GM19328 (cell line): Measurements from ENCODE around the gene PCBD2.
"Not testable (repeated sequence)": the region's sequence is repeated elsewhere in the genome, so short reads cannot be mapped to it uniquely, and the experiment has no call there.

Experiments used
- ATAC-seq: cut with Tn5 transposase; IDR thresholded peaks from one replicate; pipeline ENCODE4 v1.9.1; 2021; ENCODE audit warnings: mild to moderate bottlenecking, moderate library complexity; ENCODE audit not compliant: unreplicated experiment

The PCBD2 gene

DNA sequence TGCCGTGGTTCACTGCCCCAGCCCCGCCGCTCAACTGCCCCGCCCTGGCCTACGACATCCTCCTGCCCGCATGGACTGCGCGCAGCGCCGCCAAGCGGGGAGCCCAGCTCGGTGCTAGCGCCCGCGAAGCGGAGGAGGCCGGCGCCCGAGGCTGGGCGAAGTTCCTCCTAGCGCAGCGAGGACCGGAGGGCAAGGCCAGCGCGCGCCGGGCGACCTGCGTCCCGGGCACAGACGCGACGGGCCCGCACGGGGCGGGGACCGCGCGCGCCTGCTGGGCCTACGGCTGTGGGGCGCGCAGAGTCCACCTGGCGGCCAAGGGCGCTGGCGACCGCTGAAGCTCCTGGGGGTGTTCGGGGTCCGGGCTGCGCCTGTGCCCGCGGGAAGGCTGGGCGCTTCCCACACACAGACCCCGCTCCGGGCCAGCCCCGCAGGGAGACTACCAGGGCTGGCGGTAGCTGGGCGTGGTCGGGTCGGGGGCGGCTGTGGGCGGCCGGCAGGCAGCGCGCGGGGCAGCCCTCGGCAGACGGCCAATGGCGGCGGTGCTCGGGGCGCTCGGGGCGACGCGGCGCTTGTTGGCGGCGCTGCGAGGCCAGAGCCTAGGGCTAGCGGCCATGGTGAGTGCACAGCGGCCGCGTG lies at the start of gene PCBD2:
PCBD2 (plus strand) TSS at position 522 of the 636 bp plus-strand sequence; CDS start at position 531, 9 bp downstream.
- peak; percentile 81 for ATAC-seq

DNA sequence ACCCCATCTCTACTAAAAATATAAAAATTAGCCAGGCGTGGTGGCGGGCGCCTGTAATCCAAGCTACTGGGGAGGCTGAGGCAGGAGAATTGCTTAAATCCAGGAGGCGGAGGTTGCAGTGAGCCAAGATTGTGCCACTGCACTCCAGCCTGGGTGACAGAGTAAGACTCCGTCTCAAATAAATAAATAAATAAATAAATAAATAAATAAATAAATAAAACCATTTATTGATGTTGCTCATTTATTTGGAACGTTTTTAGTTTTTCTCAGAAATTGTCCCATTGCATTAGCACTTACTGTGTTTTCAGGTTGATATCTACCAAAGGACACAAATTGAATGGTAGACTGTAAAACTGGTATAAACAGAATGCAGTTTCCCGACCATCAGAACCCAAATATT lies 48.5 kb upstream of the PCBD2 start:
- not testable (repeated sequence) for ATAC-seq

DNA sequence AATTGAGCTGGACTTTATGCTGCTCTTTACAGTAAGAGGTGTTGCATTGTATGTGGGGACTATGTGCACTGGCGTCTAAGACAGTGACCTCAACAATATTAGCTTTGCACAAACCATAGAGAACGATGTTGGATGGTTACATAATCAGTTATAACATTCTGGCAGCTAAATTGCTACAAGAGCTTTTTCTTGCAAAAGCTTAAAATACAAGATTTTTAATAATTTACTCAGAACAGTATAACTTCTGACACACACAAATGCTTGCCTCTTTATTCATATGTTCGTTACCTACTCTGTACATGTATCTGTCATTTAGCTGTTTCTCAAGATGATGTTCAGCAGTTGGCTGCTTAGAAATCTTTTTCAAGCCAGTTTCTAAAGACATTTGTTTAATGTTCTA lies 47.5 kb upstream of the PCBD2 start:
- ATAC-seq: no peak

DNA sequence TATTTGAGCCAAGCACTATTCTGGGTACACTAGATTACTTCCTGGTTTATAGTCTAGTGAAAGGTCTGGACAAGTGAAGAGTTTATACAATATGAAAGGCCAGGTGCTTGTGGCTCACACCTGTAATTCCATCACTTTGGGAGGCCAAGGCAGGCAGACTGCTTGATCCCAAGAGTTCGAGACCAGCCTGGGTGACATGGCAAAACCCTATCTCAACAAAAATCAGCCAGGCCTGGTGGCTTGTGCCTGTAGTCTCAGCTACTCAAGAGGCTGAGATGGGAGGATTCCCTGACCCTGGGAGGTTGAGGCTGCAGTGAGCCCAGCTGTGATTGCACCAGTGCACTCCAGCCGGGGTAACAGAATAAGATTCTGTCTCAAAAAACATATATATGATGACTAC lies 40.2 kb upstream of the PCBD2 start:
- ATAC-seq: no peak

DNA sequence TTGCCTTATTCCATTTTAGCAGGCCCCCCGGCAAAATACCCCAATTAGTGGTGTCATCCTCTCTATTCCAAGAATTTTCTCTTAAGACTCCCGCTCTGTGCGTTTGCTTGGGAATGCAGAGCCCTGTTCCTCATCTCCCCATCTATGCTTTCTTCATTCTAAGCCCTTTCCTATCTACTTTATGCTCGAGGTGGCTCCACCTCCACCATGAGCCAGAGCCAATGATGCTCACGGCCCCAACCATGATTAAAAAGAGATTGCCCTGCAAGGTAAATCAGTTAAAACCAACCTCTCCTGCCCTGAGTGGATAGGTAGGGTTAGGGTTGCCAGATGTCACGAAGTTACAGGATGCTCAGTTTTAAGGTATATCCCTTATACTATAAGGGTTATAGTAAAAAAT lies 31.4 kb upstream of the PCBD2 start:
- ATAC-seq: no peak

DNA sequence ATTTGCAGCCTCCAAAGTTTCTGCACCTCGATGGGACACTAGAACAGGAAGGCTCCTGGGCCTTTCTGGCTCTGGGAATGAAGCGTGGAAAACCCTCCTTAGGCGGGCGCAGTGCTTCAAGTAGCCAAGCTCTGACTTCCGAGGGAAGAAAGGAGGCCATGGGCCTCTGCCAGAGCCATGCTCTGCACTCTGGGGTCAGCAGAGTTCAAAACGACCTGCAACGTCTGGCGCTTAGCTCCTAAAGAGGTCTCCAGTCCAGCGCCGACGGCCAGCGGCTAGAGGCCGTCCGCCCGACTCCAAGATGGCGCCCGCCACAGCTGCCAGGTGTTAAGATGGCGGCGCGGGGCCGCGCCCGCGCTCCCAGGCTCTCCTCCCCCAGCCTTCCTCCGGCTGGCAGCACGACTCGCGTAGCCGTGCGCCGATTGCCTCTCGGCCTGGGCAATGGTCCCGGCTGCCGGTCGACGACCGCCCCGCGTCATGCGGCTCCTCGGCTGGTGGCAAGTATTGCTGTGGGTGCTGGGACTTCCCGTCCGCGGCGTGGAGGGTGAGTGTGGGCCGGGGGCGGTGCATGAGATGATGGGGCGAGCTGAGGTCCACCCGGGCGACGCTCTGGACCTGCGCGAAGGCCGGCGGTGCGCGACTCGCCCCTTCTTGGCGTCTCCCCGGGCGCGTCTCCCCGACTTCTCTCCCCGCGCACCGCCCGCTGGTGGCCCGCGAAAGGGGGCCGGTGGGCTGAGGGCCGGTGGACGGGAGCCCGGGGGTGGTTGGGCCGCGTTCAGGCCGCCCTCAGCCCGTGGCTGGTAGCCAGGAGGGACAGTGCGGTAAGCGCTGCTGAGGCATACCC lies 30.7 kb upstream of the PCBD2 start, which contains the start of gene TXNDC15:
TXNDC15 (plus strand) TSS at position 385 of the 844 bp plus-strand sequence; CDS start at position 442, 57 bp downstream.
- ATAC-seq: peak; percentile 69

DNA sequence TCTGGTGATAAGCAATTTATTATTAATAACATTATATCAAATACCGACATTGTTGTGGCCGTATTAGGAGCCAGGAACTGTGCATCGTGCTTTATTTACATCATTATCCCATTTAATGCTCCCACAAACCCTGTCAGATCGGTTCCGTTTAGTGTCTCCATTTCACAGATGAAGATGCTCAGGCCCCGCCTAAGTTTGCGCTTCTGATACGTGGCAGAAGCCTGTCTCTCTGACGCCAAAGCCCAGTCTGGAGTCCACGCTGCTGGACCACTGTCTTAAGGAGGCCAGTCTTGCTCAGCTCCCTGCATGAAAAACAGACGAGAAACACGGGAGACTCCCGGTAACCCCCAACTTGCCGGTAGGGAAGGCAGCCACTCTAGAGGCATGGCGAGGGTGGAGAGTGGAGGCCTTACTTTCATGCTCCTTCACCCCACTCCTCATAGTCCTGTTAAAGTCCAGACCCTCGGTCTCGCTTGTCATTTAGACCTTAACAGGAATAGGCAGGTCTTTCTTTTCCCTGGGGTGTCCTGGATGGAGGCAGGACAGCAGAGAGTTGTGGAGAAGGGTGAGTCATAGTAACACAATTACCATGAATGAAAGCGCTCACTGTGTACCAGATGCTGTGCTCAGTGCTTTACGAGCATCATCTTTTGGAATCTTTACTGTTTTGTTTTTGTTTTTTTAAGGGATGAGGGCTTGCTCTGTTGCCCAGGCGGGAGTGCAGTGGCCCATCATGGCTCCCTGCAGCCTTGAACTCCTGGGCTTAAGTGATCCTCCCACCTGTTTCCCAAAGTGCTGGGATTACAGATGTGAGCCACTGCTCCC lies 29.9 kb upstream of the PCBD2 start:
- ATAC-seq: peak; percentile 22

DNA sequence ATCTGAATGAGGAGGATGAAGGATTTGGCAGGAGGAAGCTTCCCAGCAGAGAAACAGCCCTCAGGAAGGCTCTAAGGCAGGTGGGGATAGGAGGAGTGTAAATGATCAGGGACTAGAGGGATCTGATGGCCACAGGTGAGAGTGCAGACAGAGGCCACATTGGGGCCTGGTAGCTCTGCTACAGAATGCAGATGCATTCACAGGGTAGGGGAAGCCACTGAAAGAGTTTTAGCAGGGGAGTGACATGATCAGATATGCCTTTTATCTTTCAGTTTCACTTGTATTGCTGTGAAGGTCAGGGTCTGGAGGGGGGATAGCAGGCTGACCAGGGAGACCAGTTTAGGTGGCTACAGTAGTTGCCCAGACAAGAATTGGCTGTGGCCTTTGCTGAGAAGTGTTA lies 27.8 kb upstream of the PCBD2 start:
- no peak for ATAC-seq

DNA sequence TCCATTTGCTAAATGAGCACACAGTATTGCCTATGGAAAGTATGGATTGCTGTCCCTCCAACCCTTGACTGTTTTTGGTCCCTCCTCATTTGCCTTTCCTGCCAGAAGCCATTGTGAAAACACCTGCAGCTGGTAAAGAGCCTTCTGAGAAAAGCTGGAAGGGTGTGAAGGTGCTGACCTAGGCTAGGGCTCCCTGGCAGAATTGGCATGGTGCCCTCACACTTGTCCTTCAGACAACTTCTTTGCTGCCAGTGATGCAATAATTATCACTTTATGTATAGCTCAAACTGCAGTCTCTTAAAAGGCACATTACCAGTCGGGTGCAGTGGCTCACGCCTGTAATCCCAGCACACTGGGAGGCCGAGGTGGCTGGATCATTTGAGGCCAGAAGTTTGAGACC lies 26.5 kb upstream of the PCBD2 start:
- no peak for ATAC-seq

DNA sequence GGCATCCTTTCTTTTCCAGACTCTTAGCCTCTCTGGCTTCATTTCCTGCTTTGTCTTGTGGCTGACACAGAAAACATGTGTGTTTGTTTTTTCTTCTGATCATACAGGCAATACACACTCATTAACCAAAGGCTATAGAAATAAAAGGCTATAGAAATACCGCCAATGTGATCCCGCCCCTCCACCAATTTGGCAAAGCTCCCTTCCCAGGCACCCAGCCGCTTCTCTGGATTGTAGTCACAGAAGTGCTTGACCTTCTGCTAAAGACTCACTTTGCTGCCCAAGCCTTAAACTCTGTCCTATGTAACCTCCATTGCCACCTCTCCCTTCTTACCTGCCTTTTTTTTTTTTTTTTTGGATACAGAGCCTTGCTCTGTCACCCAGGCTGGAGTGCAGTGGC lies 25.5 kb upstream of the PCBD2 start:
- ATAC-seq: no peak

DNA sequence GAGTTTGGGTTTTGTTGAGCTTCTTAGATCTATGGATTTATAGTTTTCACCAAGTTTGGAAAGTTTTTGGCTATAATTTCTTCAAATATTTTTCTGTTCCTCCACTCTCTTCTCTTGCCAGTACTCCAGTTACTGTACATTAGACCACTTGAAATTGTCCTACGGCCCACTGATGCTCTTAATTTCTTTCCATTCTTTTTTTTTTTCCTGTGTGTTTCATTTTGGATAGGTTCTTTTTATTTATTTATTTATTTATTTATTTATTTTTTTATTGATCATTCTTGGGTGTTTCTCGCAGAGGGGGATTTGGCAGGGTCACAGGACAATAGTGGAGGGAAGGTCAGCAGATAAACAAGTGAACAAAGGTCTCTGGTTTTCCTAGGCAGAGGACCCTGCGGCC lies 24.0 kb upstream of the PCBD2 start:
- not testable (repeated sequence) for ATAC-seq

DNA sequence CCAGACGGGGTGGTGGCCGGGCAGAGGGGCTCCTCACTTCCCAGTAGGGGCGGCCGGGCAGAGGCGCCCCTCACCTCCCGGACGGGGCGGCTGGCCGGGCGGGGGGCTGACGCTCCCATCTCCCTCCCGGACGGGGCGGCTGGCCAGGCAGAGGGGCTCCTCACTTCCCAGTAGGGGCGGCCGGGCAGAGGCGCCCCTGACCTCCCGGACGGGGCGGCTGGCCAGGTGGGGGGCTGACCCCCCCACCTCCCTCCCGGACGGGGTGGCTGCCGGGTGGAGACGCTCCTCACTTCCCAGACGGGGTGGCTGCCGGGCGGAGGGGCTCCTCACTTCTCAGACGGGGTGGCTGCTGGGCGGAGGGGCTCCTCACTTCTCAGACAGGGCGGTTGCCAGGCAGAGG lies 23.2 kb upstream of the PCBD2 start:
- not testable (repeated sequence) for ATAC-seq

DNA sequence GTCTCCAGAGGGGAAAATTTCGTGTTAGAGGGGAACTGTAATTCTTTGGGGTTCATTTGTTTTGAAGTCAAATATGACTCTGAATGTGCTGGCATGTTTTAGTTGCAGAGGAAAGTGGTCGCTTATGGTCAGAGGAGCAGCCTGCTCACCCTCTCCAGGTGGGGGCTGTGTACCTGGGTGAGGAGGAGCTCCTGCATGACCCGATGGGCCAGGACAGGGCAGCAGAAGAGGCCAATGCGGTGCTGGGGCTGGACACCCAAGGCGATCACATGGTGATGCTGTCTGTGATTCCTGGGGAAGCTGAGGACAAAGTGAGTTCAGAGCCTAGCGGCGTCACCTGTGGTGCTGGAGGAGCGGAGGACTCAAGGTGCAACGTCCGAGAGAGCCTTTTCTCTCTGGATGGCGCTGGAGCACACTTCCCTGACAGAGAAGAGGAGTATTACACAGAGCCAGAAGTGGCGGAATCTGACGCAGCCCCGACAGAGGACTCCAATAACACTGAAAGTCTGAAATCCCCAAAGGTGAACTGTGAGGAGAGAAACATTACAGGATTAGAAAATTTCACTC lies 17.3 kb upstream of the PCBD2 start:
- no peak for ATAC-seq

DNA sequence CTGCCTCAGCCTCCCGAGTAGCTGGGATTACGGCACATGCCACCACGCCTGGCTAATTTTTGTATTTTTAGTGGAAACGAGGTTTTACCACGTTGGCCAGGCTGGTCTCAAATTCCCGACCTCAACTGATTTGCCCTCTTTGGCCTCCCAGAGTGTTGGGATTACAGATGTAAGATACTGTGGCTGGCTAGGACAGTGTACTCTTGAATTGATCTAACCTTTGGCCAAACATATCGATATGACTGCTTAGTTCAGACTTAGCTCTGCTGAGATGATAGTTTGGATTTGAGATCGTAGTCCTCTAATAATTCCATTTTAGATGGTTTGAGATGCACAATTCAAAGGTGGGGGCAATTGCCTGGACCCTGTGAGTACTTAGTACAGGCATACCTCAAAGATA lies 15.6 kb upstream of the PCBD2 start:
- no peak for ATAC-seq

DNA sequence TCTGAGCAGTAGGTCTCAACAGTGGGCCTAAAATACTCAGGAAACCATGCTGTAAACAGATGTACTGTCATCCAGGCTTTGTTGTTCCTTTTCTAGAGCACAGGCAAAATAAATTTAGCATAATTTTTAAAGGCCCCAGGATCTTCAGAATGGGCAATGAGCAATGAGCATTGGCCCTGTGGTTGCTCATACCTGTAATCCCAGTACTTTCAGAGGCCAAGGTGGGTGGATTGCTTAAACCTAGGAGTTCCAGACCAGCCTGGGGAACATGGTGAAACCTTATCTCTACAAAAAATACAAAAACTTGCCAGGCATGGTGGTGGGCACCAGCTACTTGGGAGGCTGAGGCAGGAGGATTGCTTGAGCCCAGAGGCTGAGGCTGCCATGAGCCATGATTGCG lies 13.5 kb upstream of the PCBD2 start:
- ATAC-seq: no peak

DNA sequence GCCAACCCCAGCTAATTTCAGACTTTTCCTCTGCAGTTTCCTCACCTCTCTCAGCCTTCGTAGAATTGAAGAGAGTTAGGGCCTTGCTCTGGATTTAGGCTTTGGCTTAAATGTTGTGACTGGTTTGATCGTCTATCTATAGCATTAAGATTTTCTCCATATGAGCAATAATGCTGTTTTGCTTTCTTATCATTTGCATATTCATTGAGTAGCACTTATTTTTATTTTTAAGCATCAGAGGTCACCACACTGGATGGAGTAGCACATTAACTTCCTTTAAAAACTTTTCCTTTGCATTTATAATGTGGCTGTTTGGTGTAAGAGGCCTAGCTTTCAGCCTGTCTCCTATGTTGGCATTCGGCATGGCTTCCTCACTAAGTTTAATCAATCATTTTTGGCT lies 12.6 kb upstream of the PCBD2 start:
- ATAC-seq: no peak

DNA sequence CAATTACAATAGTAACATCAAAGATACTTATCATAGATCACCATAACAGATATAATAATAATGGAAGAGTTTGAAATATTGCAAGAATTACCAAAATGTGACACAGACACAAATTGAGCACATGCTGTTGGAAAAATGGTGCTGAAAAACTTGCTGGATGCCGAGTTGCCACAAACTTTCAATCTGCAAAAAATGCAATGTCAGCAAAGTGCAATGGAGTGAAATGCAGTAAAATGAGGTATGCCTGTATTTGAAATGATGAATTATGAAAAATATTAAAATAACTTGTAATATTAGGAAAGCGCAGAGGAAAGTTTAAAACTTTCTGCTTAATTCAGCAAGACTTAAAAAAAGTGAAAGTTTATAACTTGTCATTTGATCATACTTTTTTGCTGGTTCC lies 12.0 kb upstream of the PCBD2 start:
- ATAC-seq: no peak

DNA sequence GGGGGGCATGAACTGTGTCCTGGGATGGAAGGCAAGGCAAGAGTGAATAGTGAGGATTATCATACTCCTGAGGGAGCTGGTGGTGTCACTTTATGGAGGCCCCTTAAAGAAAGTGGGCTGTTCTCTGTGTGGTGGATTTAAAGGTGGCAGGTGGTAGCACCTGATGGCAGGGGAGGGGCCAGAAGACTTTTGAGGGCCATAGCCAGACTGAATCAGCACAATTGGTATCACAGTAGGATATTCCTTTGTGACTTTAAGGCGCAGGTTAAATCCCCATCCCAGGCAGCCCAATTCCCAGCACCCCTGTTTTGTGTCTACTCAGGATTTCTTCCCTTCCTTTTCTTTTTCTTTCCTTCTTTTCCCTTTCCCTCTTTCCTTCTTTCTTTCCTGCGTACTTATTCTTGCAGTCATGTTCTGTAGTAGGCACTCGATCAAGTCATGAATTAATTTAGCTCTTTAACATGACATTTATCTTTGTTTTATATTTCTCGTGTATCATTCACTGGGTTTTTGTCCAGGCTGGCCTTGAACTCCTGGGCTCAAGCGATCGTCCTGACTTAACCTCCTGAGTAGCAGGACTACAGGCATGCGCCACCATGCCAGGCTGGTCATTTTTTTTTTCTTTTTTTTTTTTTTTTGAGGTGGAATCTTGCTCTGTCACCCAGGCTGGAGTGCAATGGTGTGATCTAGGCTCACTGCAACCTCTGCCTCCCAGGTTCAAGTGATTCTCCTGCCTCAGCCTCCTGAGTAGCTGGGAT lies 11.0 kb upstream of the PCBD2 start:
- ATAC-seq: no peak

DNA sequence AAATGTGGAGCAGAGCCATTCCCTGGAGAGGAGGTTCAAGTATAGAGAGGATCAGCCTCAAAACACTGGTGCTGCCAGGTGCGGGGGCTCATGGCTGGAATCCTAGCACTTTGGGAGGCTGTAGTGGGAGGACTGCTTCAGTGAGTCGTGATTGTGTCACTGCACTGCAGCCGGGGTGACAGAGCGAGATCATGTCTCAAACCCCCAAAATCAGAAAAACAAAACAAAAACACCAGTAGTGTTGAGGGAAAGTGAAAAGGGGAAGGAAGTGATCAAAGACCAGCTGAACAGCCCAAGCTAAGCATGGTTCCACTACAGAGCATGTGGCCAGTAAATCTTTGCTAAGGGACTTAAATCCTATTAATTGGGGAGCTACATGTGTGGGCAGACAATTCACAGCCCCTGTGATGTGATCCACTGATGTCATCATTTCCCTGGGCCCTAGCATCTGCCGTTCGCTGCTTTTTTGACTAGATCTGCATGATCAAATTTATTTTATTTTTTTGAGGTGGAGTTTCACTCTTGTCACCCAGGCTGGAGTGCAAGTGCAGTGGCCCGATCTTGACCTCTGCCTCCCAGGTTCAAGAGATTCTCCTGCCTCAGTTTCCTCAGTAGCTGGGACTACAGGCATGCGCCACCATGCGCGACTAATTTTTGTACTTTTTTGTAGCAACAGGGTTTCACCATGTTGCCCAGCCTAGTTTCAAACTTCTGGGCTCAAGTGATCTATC lies 2.7 kb upstream of the PCBD2 start:
- no peak for ATAC-seq
